Ovary (tissue), 3 donors: Measurements from ENCODE around the gene IRF3.
"Not testable (repeated sequence)": the region's sequence is repeated elsewhere in the genome, so short reads cannot be mapped to it uniquely, and the experiment has no call there.

Experiments used
- POLR2A ChIP-seq: fragments of 450-650 bp; IDR thresholded peaks from one replicate; pipeline ENCODE4 v1.6.1; 2017; ENCODE audit warnings: antibody characterized with exemption, mild to moderate bottlenecking, moderate library complexity
- TF ChIP-seq, protein P1 (sequence below), 3 donors: fragments of 450-650 bp in 2 of 3; fragments of 200-600 bp in 1 of 3; IDR thresholded peaks; one replicate each; pipeline versions ENCODE4 v1.5.1 to v1.8.0; 2016 to 2022; ENCODE audit warnings: antibody characterized with exemption in 3 of 3, mild to moderate bottlenecking in 1 of 3
- donor health status: DM: no; HTN: no; CAD: no.

DNA sequence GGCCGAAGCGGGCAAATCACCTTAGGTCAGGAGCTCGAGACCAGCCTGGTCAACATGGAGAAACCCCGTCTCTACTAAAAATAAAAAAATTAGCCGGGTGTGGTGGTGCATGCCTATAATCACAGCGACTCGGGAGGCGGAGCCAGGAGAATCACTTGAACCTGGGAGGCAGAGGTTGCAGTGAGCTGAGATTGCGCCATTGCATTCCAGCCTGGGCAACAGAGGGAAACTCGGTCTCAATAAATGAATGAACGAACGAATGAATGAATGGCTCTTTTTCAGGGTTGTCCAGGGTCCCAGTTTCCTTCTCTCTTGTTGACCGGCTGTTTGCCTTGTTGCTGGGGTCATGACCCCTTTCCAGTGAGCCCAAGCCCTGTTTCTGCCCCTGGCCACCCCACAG lies 47.8 kb downstream of the IRF3 start:
- TF ChIP-seq, protein P1, sequence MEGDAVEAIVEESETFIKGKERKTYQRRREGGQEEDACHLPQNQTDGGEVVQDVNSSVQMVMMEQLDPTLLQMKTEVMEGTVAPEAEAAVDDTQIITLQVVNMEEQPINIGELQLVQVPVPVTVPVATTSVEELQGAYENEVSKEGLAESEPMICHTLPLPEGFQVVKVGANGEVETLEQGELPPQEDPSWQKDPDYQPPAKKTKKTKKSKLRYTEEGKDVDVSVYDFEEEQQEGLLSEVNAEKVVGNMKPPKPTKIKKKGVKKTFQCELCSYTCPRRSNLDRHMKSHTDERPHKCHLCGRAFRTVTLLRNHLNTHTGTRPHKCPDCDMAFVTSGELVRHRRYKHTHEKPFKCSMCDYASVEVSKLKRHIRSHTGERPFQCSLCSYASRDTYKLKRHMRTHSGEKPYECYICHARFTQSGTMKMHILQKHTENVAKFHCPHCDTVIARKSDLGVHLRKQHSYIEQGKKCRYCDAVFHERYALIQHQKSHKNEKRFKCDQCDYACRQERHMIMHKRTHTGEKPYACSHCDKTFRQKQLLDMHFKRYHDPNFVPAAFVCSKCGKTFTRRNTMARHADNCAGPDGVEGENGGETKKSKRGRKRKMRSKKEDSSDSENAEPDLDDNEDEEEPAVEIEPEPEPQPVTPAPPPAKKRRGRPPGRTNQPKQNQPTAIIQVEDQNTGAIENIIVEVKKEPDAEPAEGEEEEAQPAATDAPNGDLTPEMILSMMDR (IDR thresholded peaks at IDR 0.05), result not testable (repeated sequence)
- not testable (repeated sequence) for TF ChIP-seq POLR2A
